OCI-LY1 (cell line): ENCODE measurements around the gene TMEM203.
A peak's percentile ranks its signal among the peaks of the same experiment; 100 is the strongest.

Experiments
- H2AFZ ChIP-seq: fragments of 200-600 bp; sonication (generic), shearing (Covaris generic); 2 replicates; pipeline ENCODE4 v1.6.0; 2014; ENCODE audit warnings: antibody characterized with exemption, mild to moderate bottlenecking, low read length
- H3F3A ChIP-seq: fragments of 200-600 bp; sonication (generic), shearing (Covaris generic); 2 replicates; pipeline ENCODE4 v1.6.0; 2014; ENCODE audit warnings: mild to moderate bottlenecking, antibody characterized with exemption, low read length, moderate library complexity; ENCODE audit not compliant: insufficient read depth
- H3K27ac ChIP-seq: fragments of 200-600 bp; sonication (generic); 2 replicates; pipeline ENCODE4 v1.5.1; 2014; ENCODE audit warnings: low read length, mixed run types, mild to moderate bottlenecking, low read depth; ENCODE audit not compliant: poor library complexity, severe bottlenecking
- H3K27me3 ChIP-seq: fragments of 200-600 bp; sonication (generic); 2 replicates; pipeline ENCODE4 v1.6.0; 2014; ENCODE audit warnings: antibody characterized with exemption, mild to moderate bottlenecking, low read length, moderate library complexity; ENCODE audit not compliant: insufficient read depth
- H3K36me3 ChIP-seq: fragments of 200-600 bp; sonication (generic); 2 replicates; pipeline ENCODE4 v1.6.1; 2014; ENCODE audit warnings: mild to moderate bottlenecking, antibody characterized with exemption, low read length, moderate library complexity, mixed read lengths; ENCODE audit not compliant: insufficient read depth
- H3K4me1 ChIP-seq: fragments of 200-600 bp; sonication (generic); 2 replicates; pipeline ENCODE4 v1.5.1; 2014; ENCODE audit warnings: mild to moderate bottlenecking, low read length, moderate library complexity; ENCODE audit not compliant: insufficient read depth, severe bottlenecking
- H3K4me2 ChIP-seq: fragments of 200-600 bp; sonication (generic), shearing (Covaris generic); 2 replicates; pipeline ENCODE4 v1.6.1; 2014; ENCODE audit warnings: low read length
- H3K4me3 ChIP-seq: fragments of 200-600 bp; sonication (generic); 2 replicates; pipeline ENCODE4 v1.5.1; 2014; ENCODE audit warnings: low read length, low read depth, mild to moderate bottlenecking, mixed read lengths; ENCODE audit not compliant: poor library complexity, severe bottlenecking
- H3K79me2 ChIP-seq: fragments of 200-600 bp; shearing (Covaris generic); 2 replicates; pipeline ENCODE4 v1.6.1; 2016; ENCODE audit warnings: mixed run types, low read length, mixed read lengths; ENCODE audit not compliant: insufficient read depth
- H3K9ac ChIP-seq: fragments of 200-600 bp; sonication (generic), shearing (Covaris generic); 2 replicates; pipeline ENCODE4 v1.6.1; 2014; ENCODE audit warnings: mild to moderate bottlenecking, low read length, mixed read lengths
- H3K9me2 ChIP-seq: fragments of 200-600 bp; sonication (generic), shearing (Covaris generic); 2 replicates; pipeline ENCODE4 v1.6.1; 2014; ENCODE audit warnings: low read depth, mild to moderate bottlenecking, low read length, mixed read lengths
- H3K9me3 ChIP-seq: fragments of 200-600 bp; shearing (Covaris generic); 2 replicates; pipeline ENCODE4 v1.6.1; 2014; ENCODE audit warnings: low read length, mixed read lengths
- H4K20me1 ChIP-seq: fragments of 200-600 bp; sonication (generic), shearing (Covaris generic); 2 replicates; pipeline ENCODE4 v1.6.0; 2016; ENCODE audit warnings: mild to moderate bottlenecking, low read length; ENCODE audit not compliant: insufficient read depth
- EZH2 ChIP-seq: fragments of 200-600 bp; sonication (generic), shearing (Covaris generic); IDR thresholded peaks from 2 replicates; pipeline ENCODE4 v1.8.0; 2017; ENCODE audit warnings: borderline replicate concordance, mixed run types, mild to moderate bottlenecking, antibody characterized with exemption, low read length, moderate library complexity, mixed read lengths
- TF ChIP-seq, protein P1 (sequence below): fragments of 200-600 bp; sonication (generic), shearing (Covaris generic); IDR thresholded peaks from 2 replicates; pipeline ENCODE4 v1.5.1; 2017; ENCODE audit warnings: mild to moderate bottlenecking, antibody characterized with exemption, low read length, moderate library complexity, mixed read lengths

The TMEM203 gene

DNA sequence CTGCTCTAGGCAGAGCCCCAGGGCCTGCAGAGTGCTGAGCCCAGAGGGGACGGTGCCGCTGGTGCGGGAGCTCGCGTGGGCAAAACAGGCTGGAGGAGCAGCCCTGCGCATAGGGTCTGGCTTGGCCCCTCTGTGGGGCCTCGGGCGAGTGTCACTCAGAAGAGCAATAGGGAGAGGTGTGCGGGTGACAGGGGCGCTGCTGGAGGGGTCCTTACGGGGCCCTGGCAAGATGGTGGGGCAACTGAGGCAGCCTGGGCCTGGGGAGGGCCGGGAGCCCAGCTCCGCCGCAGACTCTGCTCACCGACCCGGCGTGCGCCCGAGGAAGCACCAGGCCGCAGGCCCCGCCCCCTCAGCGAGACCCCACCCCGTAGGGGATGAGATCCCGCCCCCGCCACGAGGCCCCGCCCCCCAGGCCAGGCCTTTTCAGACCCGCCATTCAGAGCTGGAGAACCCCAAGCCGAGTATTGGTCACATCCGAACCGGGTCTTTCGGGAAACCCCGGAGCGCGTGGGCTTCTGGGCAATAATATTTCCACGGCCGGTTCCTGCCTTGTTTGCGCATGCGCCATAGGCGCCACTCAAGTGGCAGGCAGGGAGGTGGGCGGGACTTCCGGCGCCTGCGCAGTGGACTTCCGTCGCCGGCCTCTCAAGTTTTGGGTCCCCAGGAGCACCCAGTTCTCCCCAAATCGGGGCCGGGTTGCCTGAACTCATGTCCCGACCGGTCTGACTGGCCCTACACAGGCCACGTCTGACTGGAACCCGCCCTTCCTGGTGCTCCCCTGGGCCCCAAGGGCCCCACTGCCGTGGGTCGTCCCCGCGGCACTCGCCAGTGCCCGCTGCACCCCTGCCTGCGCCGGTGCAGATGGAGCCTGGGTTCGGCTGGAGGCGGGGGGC is 17.9 kb upstream of the TMEM203 start:
- TF ChIP-seq, protein P1, sequence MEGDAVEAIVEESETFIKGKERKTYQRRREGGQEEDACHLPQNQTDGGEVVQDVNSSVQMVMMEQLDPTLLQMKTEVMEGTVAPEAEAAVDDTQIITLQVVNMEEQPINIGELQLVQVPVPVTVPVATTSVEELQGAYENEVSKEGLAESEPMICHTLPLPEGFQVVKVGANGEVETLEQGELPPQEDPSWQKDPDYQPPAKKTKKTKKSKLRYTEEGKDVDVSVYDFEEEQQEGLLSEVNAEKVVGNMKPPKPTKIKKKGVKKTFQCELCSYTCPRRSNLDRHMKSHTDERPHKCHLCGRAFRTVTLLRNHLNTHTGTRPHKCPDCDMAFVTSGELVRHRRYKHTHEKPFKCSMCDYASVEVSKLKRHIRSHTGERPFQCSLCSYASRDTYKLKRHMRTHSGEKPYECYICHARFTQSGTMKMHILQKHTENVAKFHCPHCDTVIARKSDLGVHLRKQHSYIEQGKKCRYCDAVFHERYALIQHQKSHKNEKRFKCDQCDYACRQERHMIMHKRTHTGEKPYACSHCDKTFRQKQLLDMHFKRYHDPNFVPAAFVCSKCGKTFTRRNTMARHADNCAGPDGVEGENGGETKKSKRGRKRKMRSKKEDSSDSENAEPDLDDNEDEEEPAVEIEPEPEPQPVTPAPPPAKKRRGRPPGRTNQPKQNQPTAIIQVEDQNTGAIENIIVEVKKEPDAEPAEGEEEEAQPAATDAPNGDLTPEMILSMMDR: no peak
- TF ChIP-seq EZH2: no peak
- no peaks in the 10 kb centered on the region for H3F3A ChIP-seq
- H3K9me2 ChIP-seq: no peaks in the 10 kb centered on the region
- H3K9ac ChIP-seq: peak overlapping the region; percentile 91
- H4K20me1 ChIP-seq: no peaks in the 10 kb centered on the region
- H3K27me3 ChIP-seq: peaks cover 2% of the 10 kb centered on the region; the same call in 1 of the 2 replicates
- H3K36me3 ChIP-seq: peaks cover 6% of the 10 kb centered on the region; the same call in 1 of the 2 replicates
- H3K4me1 ChIP-seq: peaks cover 17% of the 10 kb centered on the region
- no peak overlapping the region for H2AFZ ChIP-seq
- no peak overlapping the region for H3K27ac ChIP-seq
- H3K9me3 ChIP-seq: no peaks in the 10 kb centered on the region
- no peaks in the 10 kb centered on the region for H3K79me2 ChIP-seq
- peak overlapping the region; percentile 81 for H3K4me3 ChIP-seq
- H3K4me2 ChIP-seq: peak overlapping the region; percentile 84

DNA sequence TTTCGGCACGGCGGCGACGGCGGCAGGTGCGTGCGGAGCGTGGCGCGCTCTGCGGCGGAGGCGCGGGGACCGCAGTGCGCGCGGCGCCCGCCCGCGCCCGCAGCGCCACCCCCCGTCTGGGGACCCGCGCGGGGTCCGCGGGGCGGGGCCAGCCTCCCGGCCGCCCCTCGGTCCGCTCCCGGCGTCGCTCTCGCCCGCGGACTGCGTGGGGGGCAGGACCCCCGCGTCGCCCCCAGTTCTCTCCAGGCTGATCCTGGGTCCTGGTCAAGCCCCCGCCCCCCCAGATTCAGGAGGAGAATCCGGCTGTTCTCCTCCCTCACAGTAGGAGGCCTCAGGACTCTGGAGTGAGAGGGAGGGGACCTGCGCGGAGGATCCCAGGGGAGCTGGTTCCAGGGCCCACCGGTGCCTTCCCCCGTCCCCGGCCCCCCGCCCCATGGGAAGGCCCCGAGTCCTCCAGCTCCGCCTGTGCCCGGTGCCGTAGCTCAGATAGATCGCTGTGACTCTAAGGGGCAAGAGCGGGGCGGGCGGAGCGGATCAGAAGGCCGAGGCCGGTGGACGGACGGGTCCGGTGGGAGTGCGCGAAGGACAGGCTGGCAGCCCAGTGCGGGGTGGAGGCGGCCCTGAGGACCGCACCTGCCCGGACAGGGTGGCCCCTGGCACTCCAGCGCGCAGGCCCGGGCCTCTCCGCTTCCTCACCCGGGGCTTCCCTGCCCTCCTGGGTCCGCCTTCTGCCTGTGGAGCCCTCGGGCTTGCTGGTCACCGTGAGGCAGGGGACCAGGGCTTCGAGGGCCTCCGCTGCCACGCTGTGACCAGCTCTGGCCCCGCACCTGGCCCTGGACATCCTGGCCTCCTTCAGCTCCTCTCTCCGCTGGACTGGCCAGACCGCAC is 17.0 kb upstream of the TMEM203 start, which contains the start of gene RNF208:
Gene RNF208 (minus strand): TSS at position 51 of the 888 bp plus-strand sequence. CDS start 1,028 bp downstream, outside the sequence.
- TF ChIP-seq, protein P1: no peak
- no peak for TF ChIP-seq EZH2
- H3K4me1 ChIP-seq: peaks cover 18% of the 10 kb centered on the region
- no peaks in the 10 kb centered on the region for H3K79me2 ChIP-seq
- H3F3A ChIP-seq: no peaks in the 10 kb centered on the region
- no peak within 1 kb of the TSS for H3K27ac ChIP-seq
- peak within 1 kb of the TSS; percentile 54; the same call in 1 of the 2 replicates for H3K9ac ChIP-seq
- no peaks in the 10 kb centered on the region for H4K20me1 ChIP-seq
- H3K36me3 ChIP-seq: peaks cover 6% of the 10 kb centered on the region; the same call in 1 of the 2 replicates
- H3K4me3 ChIP-seq: peak within 1 kb of the TSS; percentile 81
- H3K27me3 ChIP-seq: no peaks in the 10 kb centered on the region
- H2AFZ ChIP-seq: no peak within 1 kb of the TSS
- peak within 1 kb of the TSS; percentile 73 for H3K4me2 ChIP-seq
- no peaks in the 10 kb centered on the region for H3K9me3 ChIP-seq
- no peaks in the 10 kb centered on the region for H3K9me2 ChIP-seq

DNA sequence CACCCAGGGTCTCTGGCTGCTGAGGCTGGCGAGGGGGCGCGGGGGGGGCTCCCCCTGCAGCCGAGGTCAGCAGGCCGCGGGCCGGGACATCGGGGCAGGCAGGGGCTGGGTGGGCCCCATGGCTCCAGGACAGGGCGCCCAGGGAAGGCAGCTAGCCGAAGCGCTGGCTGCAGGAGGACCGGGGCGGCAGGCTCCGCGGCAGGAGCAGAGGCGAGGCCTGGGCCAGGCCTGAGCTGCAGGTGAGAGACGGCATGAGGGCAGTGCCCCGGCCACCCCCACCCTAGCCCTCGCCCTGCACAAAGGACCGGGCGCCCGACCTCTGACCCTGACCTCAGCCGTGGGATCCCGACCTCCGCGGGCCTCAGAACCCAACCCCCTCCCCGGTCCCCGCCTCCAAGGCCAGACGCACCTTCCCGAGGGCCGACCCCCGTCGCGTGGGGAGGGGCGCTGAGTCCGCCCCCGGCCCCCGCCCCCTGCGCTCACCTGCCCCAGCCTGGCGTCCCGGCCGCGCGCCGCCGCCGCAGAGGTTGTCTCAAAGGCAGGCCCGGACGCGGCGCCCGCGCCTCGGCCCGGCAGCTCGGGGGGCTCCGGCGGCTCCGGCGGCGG is 16.2 kb upstream of the TMEM203 start:
- peak overlapping the region; percentile 51; the same call in 1 of the 2 replicates for H3K4me2 ChIP-seq
- H3K4me3 ChIP-seq: peak overlapping the region; percentile 47
- no peak overlapping the region for H3K9ac ChIP-seq

More for the DNA sequence above, 16.2 kb upstream of the TMEM203 start:
- Histone ChIP-seq H3K27me3 (no peaks in the 10 kb centered on the region), H3K36me3 (peaks cover 6% of the 10 kb centered on the region; the same call in 1 of the 2 replicates), H3K79me2 (no peaks in the 10 kb centered on the region), H3K4me1 (peaks cover 26% of the 10 kb centered on the region), H2AFZ (no peak overlapping the region), H3F3A (no peaks in the 10 kb centered on the region), H4K20me1 (no peaks in the 10 kb centered on the region), H3K27ac (no peak overlapping the region), H3K9me3 (no peaks in the 10 kb centered on the region), H3K9me2 (no peaks in the 10 kb centered on the region)
- TF ChIP-seq, protein P1: no peak
- TF ChIP-seq EZH2: no peak
